K562 (cell line): ENCODE results near the gene PLEKHG3. TPM values are rescaled to one million over a fixed set of nuclear protein-coding genes. Genes with fewer than 3 reads are reported as not detected.

Source experiments
- PHB2 ChIP-seq: fragments of 450-650 bp; IDR thresholded peaks from 2 replicates; pipeline ENCODE4 v1.6.1; 2017; ENCODE audit warnings: low read depth
- SREBF2 ChIP-seq: sonication (generic); formaldehyde crosslinking; IDR thresholded peaks from 2 replicates; pipeline ENCODE4 v1.4.0; 2020; ENCODE audit warnings: mild to moderate bottlenecking, missing genetic modification reagents
- ZNF41 ChIP-seq: fragments of 250-450 bp; sonication (Bioruptor Pico); conservative IDR thresholded peaks from 2 replicates; pipeline ENCODE4 v1.4.0; 2020; ENCODE audit warnings: mild to moderate bottlenecking
- ZNF431 ChIP-seq: sonication (generic); formaldehyde crosslinking; IDR thresholded peaks from 2 replicates; pipeline ENCODE4 v1.8.0; 2022; ENCODE audit warnings: mild to moderate bottlenecking, missing genetic modification reagents
- polyA plus RNA-seq, 8 experiments: library from polyadenylated mRNA; depleted of rRNA in 4 of 8; stranded (reverse) in 5 of 8; unstranded in 3 of 8; fragments of >200 nt; fragmentation: Nextera tagmentation in 2 of 8; fragmentation: Illumina TruSeq in 1 of 8; extraction: Ambion mirVana in 2 of 8; extraction: Trizol in 1 of 8; gene quantifications; 2 replicates each; pipeline versions ENCODE4 v1.2.1 to v1.2.3, GENCODE V29; 2011 to 2014; ENCODE audit warnings: inconsistent platforms in 1 of 8, missing spikeins in 1 of 8
- total RNA-seq, 7 experiments: library from RNA; depleted of rRNA in 6 of 7; stranded (reverse); fragments of >200 nt in 6 of 7; fragmentation: Illumina TruSeq in 2 of 7; extraction: Trizol in 2 of 7; gene quantifications; 2 replicates each; pipeline versions ENCODE4 v1.2.1 to v1.2.3, GENCODE V29; 2011 to 2021; ENCODE audit warnings: low replicate concordance in 1 of 7
- TF ChIP-seq, protein P1 (sequence below): sonication (generic); formaldehyde crosslinking; IDR thresholded peaks from 2 replicates; pipeline ENCODE4 v1.8.0; 2022; ENCODE audit warnings: missing genetic modification reagents, mild to moderate bottlenecking, moderate library complexity, borderline replicate concordance
- TF ChIP-seq, protein P2 (sequence below): fragments of 250-450 bp; sonication (Bioruptor Pico); IDR thresholded peaks from 2 replicates; pipeline ENCODE4 v1.4.0; 2020

PLEKHG3 gene
- total and polyA plus RNA-seq, 9 of the 15 experiments (the other 6 are each of a cell fraction or from before 2014, with no cell fraction given): 0.04 to 0.16 TPM; not detected in 7

DNA sequence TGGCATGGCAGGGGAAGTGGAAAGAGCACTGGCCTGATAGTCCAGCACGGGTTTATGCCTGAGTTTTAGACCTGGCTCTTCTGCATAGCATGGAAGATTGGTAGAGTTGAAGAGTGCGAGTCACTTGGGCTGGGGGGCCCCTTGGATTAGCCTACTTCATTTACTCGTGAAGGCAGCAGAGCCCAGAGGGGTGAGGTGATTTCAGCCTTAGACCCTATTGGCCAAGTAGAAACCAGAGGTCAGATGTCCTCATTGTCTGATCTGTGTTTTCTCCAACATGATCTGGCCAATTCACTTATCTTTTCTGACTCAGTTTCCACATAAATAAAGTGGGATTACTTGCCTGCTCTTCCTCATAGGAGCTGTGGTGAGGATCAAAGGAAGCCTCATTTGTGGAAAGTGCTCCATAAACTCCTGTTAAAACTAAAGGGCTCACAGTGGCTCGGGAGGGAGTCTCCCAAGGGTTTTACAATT, 1.9 kb downstream of the PLEKHG3 start (continued):
- TF ChIP-seq, protein P1, sequence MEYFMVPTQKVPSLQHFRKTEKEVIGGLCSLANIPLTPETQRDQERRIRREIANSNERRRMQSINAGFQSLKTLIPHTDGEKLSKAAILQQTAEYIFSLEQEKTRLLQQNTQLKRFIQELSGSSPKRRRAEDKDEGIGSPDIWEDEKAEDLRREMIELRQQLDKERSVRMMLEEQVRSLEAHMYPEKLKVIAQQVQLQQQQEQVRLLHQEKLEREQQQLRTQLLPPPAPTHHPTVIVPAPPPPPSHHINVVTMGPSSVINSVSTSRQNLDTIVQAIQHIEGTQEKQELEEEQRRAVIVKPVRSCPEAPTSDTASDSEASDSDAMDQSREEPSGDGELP (CRISPR knock-in tag): no peak
- no peak for TF ChIP-seq PHB2
- TF ChIP-seq ZNF431 (CRISPR knock-in tag): no peak
- TF ChIP-seq, protein P2, sequence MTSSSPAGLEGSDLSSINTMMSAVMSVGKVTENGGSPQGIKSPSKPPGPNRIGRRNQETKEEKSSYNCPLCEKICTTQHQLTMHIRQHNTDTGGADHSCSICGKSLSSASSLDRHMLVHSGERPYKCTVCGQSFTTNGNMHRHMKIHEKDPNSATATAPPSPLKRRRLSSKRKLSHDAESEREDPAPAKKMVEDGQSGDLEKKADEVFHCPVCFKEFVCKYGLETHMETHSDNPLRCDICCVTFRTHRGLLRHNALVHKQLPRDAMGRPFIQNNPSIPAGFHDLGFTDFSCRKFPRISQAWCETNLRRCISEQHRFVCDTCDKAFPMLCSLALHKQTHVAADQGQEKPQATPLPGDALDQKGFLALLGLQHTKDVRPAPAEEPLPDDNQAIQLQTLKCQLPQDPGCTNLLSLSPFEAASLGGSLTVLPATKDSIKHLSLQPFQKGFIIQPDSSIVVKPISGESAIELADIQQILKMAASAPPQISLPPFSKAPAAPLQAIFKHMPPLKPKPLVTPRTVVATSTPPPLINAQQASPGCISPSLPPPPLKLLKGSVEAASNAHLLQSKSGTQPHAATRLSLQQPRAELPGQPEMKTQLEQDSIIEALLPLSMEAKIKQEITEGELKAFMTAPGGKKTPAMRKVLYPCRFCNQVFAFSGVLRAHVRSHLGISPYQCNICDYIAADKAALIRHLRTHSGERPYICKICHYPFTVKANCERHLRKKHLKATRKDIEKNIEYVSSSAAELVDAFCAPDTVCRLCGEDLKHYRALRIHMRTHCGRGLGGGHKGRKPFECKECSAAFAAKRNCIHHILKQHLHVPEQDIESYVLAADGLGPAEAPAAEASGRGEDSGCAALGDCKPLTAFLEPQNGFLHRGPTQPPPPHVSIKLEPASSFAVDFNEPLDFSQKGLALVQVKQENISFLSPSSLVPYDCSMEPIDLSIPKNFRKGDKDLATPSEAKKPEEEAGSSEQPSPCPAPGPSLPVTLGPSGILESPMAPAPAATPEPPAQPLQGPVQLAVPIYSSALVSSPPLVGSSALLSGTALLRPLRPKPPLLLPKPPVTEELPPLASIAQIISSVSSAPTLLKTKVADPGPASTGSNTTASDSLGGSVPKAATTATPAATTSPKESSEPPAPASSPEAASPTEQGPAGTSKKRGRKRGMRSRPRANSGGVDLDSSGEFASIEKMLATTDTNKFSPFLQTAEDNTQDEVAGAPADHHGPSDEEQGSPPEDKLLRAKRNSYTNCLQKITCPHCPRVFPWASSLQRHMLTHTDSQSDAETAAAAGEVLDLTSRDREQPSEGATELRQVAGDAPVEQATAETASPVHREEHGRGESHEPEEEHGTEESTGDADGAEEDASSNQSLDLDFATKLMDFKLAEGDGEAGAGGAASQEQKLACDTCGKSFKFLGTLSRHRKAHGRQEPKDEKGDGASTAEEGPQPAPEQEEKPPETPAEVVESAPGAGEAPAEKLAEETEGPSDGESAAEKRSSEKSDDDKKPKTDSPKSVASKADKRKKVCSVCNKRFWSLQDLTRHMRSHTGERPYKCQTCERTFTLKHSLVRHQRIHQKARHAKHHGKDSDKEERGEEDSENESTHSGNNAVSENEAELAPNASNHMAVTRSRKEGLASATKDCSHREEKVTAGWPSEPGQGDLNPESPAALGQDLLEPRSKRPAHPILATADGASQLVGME (CRISPR knock-in tag): no peak
- TF ChIP-seq ZNF41 (CRISPR knock-in tag): no peak
- no peak for TF ChIP-seq SREBF2 (CRISPR knock-in tag)
